GM19372 (cell line): Measurements from ENCODE around the gene DNAJA2.

Source experiments
- ATAC-seq: cut with Tn5 transposase; IDR thresholded peaks from one replicate; pipeline ENCODE4 v1.9.1; 2021; ENCODE audit warnings: mild to moderate bottlenecking, low read depth, moderate library complexity; ENCODE audit not compliant: unreplicated experiment

The DNAJA2 gene

GRCh38 chr16:46929378-46930332 lies 43.8 kb downstream of the DNAJA2 start:
- ATAC-seq: peak; percentile 88

GRCh38 chr16:46928811-46929210 lies 44.7 kb downstream of the DNAJA2 start:
- ATAC-seq: no peak

- ATAC-seq: no peak
Observed at GRCh38 chr16:46927273-46927672, 46.2 kb downstream of the DNAJA2 start.

GRCh38 chr16:46926470-46927225 lies 46.8 kb downstream of the DNAJA2 start:
- no peak for ATAC-seq

GRCh38 chr16:46924402-46924801 lies 49.1 kb downstream of the DNAJA2 start:
- no peak for ATAC-seq

- ATAC-seq: no peak
Observed at GRCh38 chr16:46923513-46924295, 49.8 kb downstream of the DNAJA2 start.

GRCh38 chr16:46922239-46922638 lies 51.2 kb downstream of the DNAJA2 start:
- ATAC-seq: no peak

- no peak for ATAC-seq
Observed at GRCh38 chr16:46920402-46921068, 52.9 kb downstream of the DNAJA2 start.

- ATAC-seq: peak; percentile 86
Observed at GRCh38 chr16:46918905-46919792, 54.3 kb downstream of the DNAJA2 start.

- ATAC-seq: no peak
Observed at GRCh38 chr16:46918400-46918799, 55.1 kb downstream of the DNAJA2 start.

GRCh38 chr16:46916980-46917379 lies 56.5 kb downstream of the DNAJA2 start:
- ATAC-seq: no peak

GRCh38 chr16:46915483-46916025 lies 57.9 kb downstream of the DNAJA2 start:
- no peak for ATAC-seq

- ATAC-seq: no peak
Observed at GRCh38 chr16:46914556-46915201, 58.8 kb downstream of the DNAJA2 start.

- ATAC-seq: no peak
Observed at GRCh38 chr16:46911650-46912049, 61.8 kb downstream of the DNAJA2 start.

GRCh38 chr16:46911038-46911437 lies 62.4 kb downstream of the DNAJA2 start:
- ATAC-seq: peak; percentile 76

GRCh38 chr16:46908540-46909372 lies 64.7 kb downstream of the DNAJA2 start:
- ATAC-seq: no peak

- no peak for ATAC-seq
Observed at GRCh38 chr16:46907061-46907774, 66.3 kb downstream of the DNAJA2 start.
